ENCODE results near the gene RAG2.
"Not testable (repeated sequence)": the region's sequence is repeated elsewhere in the genome, so short reads cannot be mapped to it uniquely, and the experiment has no call there.

RAG2 gene

DNA sequence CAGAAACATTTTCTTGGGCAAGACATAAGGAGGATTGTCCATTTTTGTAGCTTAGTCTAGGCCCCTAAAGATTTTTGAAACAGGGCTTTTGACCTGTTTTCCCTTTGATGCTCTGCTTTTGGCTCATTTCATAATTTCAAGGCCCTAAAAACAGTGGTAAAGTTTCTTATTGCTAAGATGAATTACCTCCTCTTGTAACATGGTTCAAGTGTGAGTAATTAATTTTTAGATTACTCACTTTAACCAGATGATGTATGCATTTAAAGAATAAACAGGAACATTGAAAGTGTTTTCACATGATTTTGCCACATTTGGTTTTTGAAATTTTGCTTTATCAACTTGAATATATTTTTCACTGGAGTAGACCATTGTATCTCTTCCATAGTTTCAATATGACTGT lies 1.2 kb downstream of the RAG2 start:
- no peak for DNase-seq

DNA sequence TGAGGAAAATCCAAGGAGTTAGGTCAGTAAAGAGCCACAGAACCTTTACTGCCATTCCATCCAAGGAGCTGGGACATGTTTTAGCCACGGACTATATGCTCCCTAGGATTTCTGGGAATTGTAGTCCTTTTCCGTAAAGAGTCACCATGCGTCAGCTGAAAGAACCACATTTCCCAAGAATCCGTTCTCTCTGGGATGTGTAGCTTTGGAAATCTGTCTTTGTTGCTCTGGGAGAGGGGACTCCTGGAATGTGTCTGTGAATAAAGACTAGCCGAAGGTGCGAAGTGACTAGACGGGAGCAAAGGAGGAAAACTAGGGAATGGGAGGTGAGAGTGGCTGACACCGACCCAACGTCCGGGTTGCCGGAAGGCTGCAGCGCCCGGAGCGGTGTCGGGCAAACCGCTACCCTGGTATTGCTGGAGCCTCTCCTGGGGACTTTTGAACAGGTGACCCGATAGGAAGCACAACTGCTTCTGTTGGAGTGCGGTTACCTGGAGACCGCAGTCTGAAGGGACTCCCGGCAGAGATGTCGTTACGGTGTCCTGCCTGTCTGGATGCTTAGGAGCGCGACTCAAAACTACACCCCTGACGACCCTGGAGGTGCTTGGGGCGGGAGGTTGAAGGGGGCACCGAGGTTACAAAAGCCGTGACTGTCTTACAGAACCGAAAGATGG lies 3.6 kb downstream of the RAG2 start, which contains the start of gene IFTAP:
Gene IFTAP (plus strand): TSS at position 187 of the 674 bp plus-strand sequence. CDS start 15,602 bp downstream, outside the sequence.
- peak in 4 of 6 experiments; percentile 4 to 46 (median 22) for DNase-seq

DNA sequence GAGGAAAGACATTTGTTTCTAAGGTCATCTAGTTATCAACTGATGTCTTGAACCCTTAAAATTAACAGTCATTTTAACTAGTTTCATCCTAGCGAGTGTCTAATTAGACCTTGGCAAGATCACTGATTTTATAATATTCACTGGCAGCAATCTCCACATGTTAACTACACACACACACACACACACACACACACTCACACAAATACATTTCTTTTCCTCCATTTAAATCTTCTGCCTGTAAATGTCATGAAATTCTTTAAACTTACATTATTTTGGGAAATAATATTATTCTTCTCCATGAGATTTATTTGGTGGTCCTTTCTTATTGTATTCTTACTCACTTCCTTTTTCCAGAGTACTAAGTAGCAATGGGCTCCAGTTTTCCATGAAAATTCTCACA lies 6.6 kb downstream of the RAG2 start:
- no peak for DNase-seq

DNA sequence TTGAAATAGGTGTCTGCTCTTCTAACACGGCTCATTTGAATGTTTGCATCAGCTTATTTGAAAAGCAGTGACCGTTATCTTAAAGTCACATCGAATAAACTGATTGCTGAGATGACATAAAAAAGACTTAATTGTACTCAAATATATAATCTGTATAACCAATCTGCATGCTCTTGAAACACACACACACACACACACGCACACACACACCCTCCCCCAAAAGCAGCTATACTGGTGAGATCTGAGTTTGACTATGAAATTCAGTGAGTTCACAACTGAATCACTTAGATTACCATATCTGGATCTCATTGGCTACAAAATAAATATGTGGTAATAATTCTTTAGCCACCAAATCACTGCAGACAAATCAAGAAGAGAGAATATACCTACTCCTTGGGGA lies 7.5 kb downstream of the RAG2 start:
- no peak for DNase-seq

DNA sequence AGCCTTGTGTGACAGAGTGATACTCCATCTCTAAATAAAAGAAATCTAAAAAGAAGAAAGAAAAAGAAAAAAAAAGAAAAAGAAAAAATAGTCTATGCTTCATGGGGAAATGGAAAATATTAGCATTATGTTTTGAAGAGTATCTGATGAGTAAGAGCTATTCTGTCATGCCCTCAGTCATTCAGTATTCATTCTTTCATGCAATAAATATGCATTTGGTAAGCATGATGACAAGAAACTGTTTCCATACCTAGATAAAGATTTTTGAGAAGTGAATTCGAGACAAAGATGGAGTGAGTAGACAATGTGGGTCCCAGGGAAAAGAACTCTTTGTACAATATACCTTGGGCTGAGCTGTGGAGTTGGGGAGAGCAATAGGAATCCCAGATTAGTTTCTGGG lies 9.9 kb downstream of the RAG2 start:
- no peak for DNase-seq

DNA sequence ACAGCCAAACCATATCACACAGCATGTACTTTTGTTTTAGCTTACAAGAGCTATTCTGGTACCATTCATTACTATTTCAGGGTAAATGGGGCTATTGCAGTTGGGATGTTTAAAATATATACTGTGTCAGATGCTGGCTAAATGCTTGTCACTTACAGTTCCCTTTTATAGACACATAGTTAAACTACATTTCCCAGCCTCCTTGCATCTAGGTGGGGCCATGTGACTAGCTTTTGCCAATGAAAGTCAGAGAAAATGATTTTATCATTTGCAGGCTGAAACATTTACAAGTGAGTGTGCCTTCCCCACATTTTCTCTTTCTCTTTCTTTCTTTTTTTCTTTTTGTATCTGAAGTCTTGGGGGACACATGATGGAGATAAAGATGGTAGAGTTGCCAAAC lies 11.5 kb downstream of the RAG2 start:
- DNase-seq, result no peak

DNA sequence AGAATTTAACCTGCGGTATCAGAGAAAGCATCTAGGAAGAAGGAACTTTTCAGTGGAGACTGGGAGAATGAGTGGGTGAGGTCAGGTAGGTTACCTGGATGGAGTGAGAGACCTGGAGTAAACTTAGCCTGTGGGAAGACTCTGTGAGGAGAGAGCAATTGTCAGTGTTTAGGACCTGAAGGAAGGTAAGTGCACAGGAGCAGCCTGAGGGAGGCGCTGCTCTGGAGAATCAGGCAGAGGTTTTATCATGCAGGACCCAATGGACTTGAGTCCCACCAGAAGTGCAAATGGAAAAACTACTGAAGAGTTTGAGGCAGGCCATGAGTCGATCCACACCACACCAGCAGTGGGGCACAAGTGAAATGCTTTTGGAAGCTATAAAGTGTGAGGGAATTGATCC lies 14.4 kb downstream of the RAG2 start:
- DNase-seq, result no peak

DNA sequence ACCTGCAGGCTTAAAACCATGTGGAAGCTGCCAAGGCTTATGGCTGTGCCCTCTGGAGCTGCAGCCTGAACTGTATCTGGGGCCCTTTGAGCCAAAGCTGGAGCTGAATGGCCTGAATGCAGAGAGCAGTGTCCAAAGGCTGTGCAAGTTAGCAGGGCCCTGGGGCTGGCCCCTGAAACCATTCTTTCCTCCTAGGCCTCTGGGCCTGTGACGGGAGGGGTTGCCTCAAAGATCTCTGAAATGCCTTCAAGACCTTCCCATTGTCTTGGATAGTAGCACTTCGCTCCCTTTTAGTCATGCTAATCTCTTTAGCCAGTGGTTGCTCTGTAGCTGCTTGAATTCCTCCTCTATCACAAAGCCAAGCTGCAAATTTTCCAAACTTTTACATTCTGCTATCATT lies 16.5 kb downstream of the RAG2 start:
- DNase-seq, result no peak

DNA sequence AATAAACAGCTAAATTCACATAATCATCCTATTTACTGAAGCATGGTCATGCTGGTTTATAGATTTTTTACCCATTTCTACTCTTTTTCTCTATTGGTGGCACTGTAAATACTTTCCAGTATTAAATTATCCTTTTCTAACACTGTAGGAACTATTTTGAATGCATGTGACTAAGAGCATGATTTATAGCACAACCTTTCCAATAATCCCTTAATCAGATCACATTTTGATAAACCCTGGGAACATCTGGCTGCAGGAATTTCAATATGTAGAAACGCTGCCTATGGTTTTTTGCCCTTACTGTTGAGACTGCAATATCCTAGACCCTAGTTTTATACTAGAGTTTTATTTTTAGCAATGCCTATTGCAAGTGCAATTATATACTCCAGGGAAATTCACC lies 19.6 kb downstream of the RAG2 start:
- DNase-seq, result no peak

DNA sequence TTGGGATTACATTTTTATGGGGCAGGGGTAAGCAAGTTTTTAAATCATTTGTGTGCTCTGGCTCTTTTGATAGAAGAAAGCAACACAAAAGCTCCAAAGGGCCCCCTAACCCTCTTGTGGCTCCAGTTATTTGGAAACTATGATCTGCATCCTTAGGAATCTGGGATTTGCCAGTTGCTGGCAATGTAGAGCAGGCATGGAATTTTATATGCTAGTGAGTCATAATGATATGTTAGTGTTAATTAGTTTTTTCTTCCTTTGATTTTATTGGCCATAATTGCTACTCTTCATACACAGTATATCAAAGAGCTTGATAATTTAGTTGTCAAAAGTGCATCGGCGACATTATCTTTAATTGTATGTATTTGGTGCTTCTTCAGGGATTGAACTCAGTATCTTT lies 20.2 kb downstream of the RAG2 start:
- no peak for DNase-seq

DNA sequence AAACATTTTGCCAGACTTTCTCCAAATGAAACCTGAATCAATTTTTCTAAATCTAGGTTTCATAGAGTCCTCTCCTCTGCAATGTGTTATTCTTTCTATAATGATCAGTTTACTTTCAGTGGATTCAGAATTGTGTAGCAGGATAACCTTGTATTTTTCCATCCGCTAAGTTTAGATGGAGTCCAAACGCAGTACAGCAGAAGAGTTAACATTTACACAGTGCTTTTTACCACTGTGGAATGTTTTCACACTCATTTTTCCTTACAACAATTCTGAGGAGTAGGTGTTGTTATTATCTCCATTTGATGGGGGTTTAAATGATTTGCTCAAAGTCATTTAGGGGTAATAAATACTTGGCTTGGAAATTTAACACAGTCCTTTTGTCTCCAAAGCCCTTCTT lies 20.7 kb downstream of the RAG2 start:
- DNase-seq, result no peak

DNA sequence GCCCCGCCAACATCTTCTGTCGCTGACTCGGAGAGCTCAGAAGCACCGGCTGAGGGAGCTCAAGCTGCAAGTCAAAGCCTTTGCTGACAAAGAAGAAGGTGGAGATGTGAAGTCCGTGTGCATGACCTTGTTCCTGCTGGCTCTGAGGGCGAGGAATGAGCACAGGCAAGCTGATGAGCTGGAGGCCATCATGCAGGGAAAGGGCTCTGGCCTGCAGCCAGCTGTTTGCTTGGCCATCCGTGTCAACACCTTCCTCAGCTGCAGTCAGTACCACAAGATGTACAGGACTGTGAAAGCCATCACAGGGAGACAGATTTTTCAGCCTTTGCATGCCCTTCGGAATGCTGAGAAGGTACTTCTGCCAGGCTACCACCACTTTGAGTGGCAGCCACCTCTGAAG lies 23.6 kb downstream of the RAG2 start:
- DNase-seq, result no peak

DNA sequence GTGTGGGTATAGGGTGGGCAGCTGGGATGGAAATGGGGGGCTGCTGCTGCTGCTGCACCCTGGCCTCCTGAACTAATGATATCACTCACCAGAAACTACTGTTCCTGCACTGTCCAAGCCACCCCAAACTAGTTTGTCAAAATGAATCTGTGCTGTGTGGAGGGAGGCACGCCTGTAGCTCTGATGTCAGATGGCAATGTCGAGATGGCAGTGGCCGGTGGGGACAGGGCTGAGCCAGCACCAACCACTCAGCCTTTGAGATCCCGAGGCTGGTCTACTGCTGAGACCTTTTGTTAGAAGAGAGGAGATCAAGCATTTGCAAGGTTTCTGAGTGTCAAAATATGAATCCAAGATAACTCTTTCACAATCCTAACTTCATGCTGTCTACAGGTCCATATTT lies 28.9 kb downstream of the RAG2 start:
- DNase-seq, result no peak

DNA sequence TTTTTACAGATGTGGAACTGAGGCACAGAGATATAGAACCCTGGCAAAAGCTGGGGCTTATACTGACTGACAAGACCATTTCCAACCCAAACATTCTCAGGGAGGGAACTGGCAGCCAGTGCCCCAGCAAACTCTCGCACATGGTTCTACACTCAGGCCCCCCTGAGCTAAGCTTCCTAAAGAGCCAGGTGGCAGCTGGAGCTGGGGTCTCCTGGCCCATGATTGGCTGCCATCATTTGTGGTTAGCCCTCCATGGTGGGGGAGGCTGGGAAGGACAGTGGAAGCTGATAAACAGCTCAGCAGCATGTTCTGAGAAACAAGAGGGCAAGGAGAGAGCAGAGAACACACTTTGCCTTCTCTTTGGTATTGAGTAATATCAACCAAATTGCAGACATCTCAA lies 30.3 kb downstream of the RAG2 start, which contains the start of gene RAG1:
Gene RAG1 (plus strand): TSS at position 314 of the 400 bp plus-strand sequence. CDS start 5,298 bp downstream, outside the sequence.
- no peak for DNase-seq

DNA sequence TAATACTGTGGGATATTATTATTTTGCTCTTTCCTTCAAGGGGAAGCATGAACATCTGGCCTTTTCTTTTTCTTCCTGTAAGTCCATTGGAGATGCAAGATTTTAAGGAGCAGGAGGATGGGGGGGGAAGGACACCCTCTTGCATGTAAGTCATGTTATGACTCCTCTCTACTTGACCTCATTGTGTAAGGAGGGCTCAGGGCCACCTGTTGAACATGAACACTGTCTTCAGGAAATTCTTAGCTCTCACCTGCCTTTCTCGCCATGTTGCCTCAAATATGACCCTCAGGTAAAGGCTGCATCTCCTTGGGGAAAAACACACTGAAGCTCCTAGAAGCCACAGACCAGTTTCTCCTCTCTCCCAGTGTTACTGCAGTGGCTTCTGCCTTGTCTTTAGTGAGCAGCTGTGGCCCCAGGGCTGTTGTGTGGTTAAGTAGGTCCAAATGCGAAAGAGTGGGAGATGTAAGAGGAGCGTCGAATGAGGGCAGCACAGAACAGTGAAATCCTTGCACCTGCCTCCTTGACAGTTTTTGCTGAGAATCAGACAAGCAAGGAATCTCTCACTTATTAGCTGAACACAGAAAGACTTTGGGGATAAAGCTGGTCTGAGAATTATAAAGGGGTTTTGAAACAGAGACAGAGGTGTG lies 31.5 kb downstream of the RAG2 start:
- no peak for DNase-seq

DNA sequence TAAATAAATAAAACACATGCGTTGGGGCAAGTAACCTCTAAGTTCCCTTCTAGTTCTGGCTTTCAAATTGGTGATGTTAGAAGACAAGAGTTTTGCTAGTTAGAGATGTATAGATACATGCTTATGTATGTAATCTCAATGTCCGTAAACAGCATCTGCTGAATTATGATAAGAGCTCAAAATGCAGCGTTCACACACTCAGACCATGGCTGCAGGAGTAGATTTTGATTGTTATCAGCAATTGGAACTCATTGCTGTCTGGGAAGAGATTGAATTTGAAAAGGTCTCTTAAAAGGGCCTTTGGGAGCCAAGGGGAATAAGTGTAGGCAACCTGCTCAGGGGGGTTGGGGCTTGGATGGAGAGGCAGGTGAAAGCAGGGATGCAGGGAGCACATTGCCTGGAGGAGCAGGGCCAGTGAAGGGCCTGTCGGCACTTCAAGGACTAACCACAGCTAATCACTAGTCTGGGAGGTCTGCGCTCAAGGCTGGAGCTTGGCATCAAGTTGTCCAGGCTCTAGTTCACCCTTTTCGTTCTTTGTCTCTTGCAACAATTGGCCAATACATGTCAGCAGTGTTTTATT lies 32.9 kb downstream of the RAG2 start:
- no peak for DNase-seq

DNA sequence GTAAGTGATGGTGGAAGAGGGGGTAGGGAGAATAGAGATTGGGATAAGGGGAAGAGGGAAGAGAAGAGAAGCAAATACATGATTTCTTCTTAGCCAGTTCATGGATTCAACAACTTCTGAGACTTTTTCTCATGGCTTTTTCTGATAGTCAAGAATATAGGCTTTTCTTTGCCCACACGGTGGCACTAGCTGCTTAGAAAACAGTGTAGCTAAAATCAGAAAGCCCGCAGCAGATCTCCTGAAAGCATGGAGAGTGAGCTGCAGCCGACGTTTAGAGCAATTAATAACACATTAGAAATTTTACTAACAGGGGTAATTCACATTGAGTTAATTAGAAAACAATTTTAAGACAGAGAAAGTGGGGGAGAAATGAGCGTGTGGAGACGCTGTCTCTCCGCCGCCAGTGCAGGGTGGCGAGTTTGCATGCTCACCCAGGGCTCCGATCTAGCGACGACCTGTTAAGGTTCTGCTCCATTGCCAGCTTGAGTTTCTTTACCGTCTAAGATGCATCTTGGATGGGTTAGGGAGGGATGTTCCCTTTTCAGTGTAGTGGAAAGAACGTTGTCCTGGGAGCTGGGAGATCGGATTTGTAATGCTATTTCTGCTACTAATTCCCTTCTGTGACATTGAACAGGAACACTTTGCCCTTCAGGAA lies 33.5 kb downstream of the RAG2 start:
- DNase-seq, result peak in 5 of 6 experiments; percentile 5 to 45 (median 24)

DNA sequence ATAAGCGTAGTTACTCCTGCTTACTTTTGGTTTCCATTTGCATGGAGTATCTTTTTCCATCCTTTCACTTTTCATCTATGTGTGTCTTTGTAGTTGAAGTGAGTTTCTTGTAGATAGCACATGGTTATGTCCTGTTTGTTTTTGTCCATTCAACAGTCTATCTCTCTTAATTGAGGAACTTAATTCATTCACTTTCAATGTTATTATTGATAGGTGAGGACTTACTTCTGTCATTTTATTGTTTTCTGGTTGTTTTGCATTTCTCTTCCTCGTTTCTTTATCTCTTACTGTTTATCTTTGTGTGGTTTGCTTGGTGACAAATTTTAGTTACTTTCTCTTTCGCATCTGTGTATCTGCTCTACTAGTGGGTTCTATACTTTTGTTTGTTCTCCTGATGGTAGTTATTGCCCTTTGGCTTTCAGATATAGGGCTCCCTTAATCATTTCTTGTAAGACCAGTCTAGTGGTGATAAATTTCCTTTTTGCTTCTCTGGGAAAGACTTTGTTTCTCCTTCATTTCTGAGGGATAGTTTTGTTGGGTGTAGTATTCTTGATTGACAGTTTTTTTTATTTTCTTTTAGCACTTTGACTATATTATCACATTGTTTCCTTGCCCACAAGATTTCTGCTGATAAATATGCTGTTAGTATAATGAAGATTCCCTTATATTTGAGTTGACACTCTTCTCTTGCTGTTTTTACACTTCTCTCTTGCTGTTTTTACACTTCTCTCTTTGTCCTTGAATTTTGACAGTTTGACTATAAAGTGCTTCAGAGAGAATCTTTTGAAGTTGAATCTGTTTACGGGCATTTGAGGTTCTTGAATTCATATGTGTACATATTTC lies 39.2 kb downstream of the RAG2 start:
- no peak for DNase-seq

DNA sequence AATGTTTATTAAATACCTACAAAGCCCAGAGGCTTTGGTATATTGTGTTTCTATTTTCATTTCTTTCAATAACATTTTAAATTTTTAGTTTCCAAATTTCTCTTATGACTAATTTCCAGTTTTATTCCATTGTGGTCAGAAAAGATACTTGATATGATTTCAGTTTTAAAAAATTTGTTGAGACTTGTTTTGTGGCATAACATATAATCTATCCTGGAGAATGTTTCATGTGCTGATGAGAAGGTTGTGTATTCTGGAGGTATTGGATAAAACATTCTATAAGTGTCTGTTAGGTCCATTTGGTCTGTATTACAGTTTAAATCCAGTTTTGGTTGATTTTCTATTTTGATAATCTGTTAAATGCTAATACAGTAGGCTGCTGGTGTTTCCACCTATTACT lies 40.0 kb downstream of the RAG2 start:
- no peak for DNase-seq

DNA sequence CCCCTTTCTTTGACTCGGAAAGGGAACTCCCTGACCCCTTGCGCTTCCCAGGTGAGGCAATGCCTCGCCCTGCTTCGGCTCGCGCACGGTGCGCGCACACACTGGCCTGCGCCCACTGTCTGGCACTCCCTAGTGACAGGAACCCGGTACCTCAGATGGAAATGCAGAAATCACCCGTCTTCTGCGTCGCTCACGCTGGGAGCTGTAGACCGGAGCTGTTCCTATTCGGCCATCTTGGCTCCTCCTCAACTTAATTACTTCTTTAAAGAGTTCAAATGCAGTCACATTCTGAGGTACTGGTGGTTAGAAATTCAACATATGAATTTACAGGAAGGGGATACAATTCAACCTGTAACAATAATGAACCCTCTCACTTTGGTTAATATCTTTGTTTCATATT lies 40.6 kb downstream of the RAG2 start:
- not testable (repeated sequence) for DNase-seq

DNA sequence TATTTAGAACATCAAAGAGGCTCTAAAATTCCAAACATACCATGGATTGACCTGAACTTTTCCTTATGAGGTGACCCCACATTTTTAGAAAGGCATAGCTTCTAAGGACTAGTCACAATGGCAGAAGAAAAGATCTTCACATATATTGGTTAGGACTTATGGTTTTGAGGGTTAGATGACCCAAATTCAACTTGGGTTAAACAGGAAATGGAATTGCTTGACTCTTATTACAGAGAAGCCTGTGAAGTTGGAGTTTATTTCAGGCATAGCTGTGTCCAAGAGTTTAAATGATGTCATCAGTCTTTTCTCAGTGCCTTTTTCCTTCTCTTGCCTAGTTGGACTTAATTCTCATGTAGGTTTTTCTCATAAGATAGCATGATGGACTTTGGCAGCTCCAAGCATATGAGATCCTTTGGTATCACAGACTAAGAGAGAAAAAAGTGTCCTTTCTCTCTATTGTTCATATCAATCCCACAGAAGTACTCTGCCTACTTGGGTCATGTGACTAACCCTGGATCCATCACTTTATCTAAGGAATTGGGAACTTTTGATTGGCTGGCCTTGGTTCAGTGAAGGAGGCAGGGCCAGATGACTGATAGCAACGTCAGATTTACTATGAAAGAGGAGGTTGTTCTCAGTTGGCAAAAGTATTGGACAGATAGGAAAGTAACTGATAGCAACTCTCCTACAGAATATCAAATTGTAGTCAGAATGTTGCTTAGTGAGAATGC lies 47.5 kb downstream of the RAG2 start:
- no peak for DNase-seq

All from stimulated activated naive CD4-positive, alpha-beta T cell (primary cell).